Lung (tissue), 12 donors: ENCODE results near the gene TMEM176A. TPM values are rescaled to one million over a fixed set of nuclear protein-coding genes. Genes with fewer than 3 reads are reported as not detected.

ENCODE experiments used
- ATAC-seq: fragments of 200-7000 bp; cut with Tn5 transposase; one replicate; pipeline ENCODE4 v1.9.1; 2020; ENCODE audit warnings: moderate number of reproducible peaks; ENCODE audit not compliant: insufficient read depth, low FRiP score
- DNase-seq, 3 donors: peaks; one replicate each; pipeline ENCODE4 v3.0.0-alpha.2; 2013 to 2017
- H3K27ac ChIP-seq, 2 donors: one replicate each; pipeline ENCODE4 v1.5.1; 2013; ENCODE audit warnings: mild to moderate bottlenecking in 2 of 2, moderate library complexity in 2 of 2, control low read depth in 1 of 2, inconsistent platforms in 1 of 2, low read depth in 1 of 2, low read length in 1 of 2
- H3K27me3 ChIP-seq, 3 donors: one replicate each; pipeline ENCODE4 v1.5.1; 2013; ENCODE audit warnings: low read length in 2 of 3; ENCODE audit not compliant: control insufficient read depth in 3 of 3, insufficient read depth in 3 of 3
- H3K36me3 ChIP-seq, 4 donors: one replicate each; pipeline ENCODE4 v1.5.1; 2013; ENCODE audit warnings: low read length in 4 of 4, mild to moderate bottlenecking in 1 of 4, moderate library complexity in 1 of 4; ENCODE audit not compliant: control insufficient read depth in 4 of 4, insufficient read depth in 4 of 4
- H3K4me1 ChIP-seq, 5 donors: one replicate each; pipeline ENCODE4 v1.5.1; 2013; ENCODE audit warnings: low read length in 5 of 5, mild to moderate bottlenecking in 2 of 5, moderate library complexity in 1 of 5; ENCODE audit not compliant: control insufficient read depth in 5 of 5, insufficient read depth in 5 of 5
- H3K4me3 ChIP-seq: one replicate; pipeline ENCODE4 v1.5.1; 2013; ENCODE audit warnings: mild to moderate bottlenecking, control low read depth, moderate library complexity
- H3K9ac ChIP-seq, 2 donors: one replicate each; pipeline ENCODE4 v1.5.1; 2013; ENCODE audit warnings: low read length in 2 of 2, control low read depth in 1 of 2; ENCODE audit not compliant: insufficient read depth in 1 of 2
- H3K9me3 ChIP-seq, 4 donors: one replicate each; pipeline ENCODE4 v1.5.1; 2013; ENCODE audit warnings: low read length in 3 of 4, mild to moderate bottlenecking in 1 of 4, moderate library complexity in 1 of 4; ENCODE audit not compliant: control insufficient read depth in 4 of 4, insufficient read depth in 3 of 4
- CTCF ChIP-seq: IDR thresholded peaks from 2 replicates; pipeline ENCODE4 v1.5.1; 2012; ENCODE audit warnings: mild to moderate bottlenecking; ENCODE audit errors: control extremely low read depth, extremely low read depth
- WGBS, 2 donors: extraction: QIAGEN DNeasy Blood & Tissue Kit; methylation state at CpG; one replicate each; pipeline ENCODE4 v1.1.7; 2013; 5-methylcytosine and 5-hydroxymethylcytosine counted together
- polyA plus RNA-seq, 2 donors: library from polyadenylated mRNA; stranded (reverse); fragments of 200-250 nt; gene quantifications; one replicate each; pipeline ENCODE4 v1.2.1, GENCODE V29; 2013
- total RNA-seq, 2 donors: library from RNA; depleted of rRNA in 1 of 2; stranded (reverse); fragments of >200 nt in 1 of 2; gene quantifications; one replicate each; pipeline ENCODE4 v1.2.1, GENCODE V29; 2014 to 2021
- donor health status: control.
- donor health status: control.
- donor health status: Bipolar disorder and iron deficiency.
- donor health status: healthy.
- donor health status: DM: yes; HTN: yes; CAD: no.

Gene TMEM176A
- total and polyA plus RNA-seq, 4 donors: 18.3 to 33.1 (median 23.3) TPM

- Histone ChIP-seq H3K27ac (peak overlapping the region in 1 of 2 donors; percentile 43), H3K27me3 (no peaks in the 10 kb centered on the region), H3K36me3 (no peaks in the 10 kb centered on the region), H3K9me3 (no peaks in the 10 kb centered on the region), H3K4me3 (no peak overlapping the region), H3K4me1 (peaks cover 7 to 55% (median 11%) of the 10 kb centered on the region in 5 donors), H3K9ac (no peak overlapping the region)
- WGBS, 2 donors: 54 to 61% methylated on average over 4 of the region's 4 CpGs
- peak in 1 of 3 donors; percentile 17 for DNase-seq
- ATAC-seq: no peak
- TF ChIP-seq CTCF: no peak
Measured at GRCh38 chr7:150784954-150785353, 15.6 kb upstream of the TMEM176A start.

GRCh38 chr7:150787321-150788281, 13.0 kb upstream of the TMEM176A start:
- DNase-seq: peak; percentile 62 to 91 (median 84)
- TF ChIP-seq CTCF: no peak
- H3K4me1 ChIP-seq: peaks cover 7 to 51% (median 13%) of the 10 kb centered on the region in 5 donors
- H3K27ac ChIP-seq: peak overlapping the region; percentile 48 to 78
- no peaks in the 10 kb centered on the region for H3K9me3 ChIP-seq
- H3K36me3 ChIP-seq: no peaks in the 10 kb centered on the region
- H3K27me3 ChIP-seq: no peaks in the 10 kb centered on the region
- 32 to 43% methylated on average over 10 of the region's 10 CpGs for WGBS, 2 donors
- ATAC-seq: peak; percentile 32
- H3K9ac ChIP-seq: no peak overlapping the region
- H3K4me3 ChIP-seq: no peak overlapping the region

- H3K4me3 ChIP-seq: no peak overlapping the region
- no peak for TF ChIP-seq CTCF
- WGBS, 2 donors: 68 to 75% methylated on average over 9 of the region's 9 CpGs
- H3K9ac ChIP-seq: no peak overlapping the region
- H3K9me3 ChIP-seq: no peaks in the 10 kb centered on the region
- peaks cover 7 to 51% (median 13%) of the 10 kb centered on the region in 5 donors for H3K4me1 ChIP-seq
- DNase-seq (peak; percentile 36 to 68 (median 51)), ATAC-seq (no peak)
- peaks cover 0 to 1% (median 0%) of the 10 kb centered on the region in 4 donors for H3K36me3 ChIP-seq
- H3K27ac ChIP-seq: peak overlapping the region; percentile 48 to 78
- H3K27me3 ChIP-seq: no peaks in the 10 kb centered on the region
Measured at GRCh38 chr7:150788474-150789269, 11.9 kb upstream of the TMEM176A start.
